Mesenteric fat pad (tissue), 1 donor: Measurements from ENCODE around the gene UMODL1. TPM values are rescaled to one million over a fixed set of nuclear protein-coding genes. Genes with fewer than 3 reads are reported as not detected.

Experiments
- DNase-seq: peaks from one replicate; pipeline ENCODE4 v3.0.0-alpha.2; 2020; ENCODE audit warnings: low spot score
- total RNA-seq: library from RNA; stranded (reverse); fragmentation: NEBNext Ultra II Directional; extraction: Animal tissue kit (Norgen Biotek cat#: 25700); gene quantifications from one replicate; pipeline ENCODE4 v1.2.1, GENCODE V29; 2021
- donor health status: DM: yes; HTN: yes; CAD: no.

UMODL1 gene
- total RNA-seq, 1 donor from 2014 or later, result not detected

DNA sequence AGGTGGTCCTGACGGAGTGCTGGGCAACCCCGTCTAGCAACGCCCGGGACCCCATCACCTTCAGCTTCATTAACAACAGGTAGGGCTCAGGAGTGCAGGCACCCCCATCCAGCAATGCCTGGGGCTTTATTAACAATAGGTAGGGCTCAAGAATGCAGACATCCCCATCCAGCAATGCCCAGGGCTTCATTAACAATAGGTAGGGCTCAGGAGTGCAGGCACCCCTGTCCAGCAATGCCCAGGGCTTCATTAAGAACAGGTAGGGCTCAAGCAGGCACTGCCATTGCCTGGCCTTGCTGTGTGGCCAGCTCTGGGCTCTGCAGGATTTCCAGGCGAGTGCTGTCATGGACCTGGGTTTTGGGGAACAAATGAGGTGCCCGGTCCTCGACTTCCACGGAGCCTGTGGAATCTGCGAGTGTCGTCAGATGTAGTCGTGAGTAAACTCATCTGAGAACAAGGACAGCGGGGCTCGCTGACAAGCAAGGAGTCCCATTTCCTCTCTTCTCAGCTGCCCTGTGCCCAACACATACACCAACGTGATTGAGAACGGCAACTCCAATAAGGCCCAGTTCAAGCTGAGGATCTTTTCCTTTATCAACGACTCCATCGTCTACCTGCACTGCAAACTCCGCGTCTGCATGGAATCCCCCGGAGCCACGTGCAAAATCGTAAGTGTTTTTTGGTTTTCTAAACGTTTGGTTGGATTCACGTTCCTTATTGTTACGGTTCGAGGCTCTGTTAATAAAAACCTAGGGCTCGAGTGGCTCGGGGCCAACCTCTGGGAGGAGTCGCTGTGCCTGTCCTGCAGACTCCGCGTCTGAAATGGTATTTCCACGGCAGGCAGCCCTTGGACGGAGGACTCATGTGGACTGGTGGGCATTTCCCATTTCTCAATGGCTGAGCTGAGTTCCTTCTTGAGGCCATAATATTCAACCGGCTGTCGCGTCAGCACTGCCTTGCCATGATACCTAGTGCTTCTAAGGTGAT lies 56.3 kb downstream of the UMODL1 start:
- no peak for DNase-seq

DNA sequence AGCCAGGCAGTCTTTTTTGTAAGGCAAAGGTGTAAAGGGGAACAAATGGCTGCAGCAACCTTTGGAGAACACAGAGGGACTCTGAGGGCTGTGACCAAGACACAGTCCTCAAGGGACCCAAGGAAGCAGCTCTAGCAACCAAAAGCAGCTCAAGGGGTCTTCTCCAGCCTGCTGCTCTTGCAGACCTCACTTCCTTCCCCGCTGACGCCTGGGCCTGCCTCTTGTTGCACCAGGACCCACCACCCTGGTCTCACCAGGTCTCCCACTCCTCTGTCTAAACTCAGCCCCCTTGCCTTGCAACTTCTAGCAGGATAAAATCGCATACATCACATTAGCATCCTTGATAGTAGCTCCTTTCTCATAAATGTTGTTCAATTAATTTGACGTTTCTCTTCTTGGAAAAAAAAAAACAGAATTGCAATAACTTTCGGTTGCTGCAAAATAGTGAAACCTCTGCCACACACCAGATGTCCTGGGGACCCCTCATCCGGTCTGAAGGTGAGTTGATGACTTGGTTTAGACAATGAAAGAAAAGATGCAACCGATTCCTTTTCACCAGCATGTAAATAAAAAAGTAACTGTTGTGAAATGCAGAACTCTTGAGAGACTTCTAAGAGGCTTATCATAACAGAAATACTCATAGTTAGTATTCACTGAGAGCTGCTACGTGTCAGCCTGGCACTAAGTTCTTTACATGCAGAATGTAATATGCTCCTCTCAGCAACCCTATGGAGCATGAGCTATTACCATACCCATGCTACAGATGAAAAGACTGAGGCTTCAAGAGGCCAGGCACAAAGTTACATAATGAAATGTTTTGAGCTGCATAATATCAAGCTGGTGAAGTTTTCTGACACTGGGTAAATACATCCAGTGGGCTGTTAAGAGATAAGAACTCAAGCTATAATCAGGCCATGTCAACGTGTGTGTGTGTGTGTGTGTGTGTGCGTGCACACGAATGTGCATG lies 58.5 kb downstream of the UMODL1 start:
- no peak for DNase-seq

- no peak for DNase-seq
Measured at GRCh38 chr21:42130441-42130840, 59.3 kb downstream of the UMODL1 start.

DNA sequence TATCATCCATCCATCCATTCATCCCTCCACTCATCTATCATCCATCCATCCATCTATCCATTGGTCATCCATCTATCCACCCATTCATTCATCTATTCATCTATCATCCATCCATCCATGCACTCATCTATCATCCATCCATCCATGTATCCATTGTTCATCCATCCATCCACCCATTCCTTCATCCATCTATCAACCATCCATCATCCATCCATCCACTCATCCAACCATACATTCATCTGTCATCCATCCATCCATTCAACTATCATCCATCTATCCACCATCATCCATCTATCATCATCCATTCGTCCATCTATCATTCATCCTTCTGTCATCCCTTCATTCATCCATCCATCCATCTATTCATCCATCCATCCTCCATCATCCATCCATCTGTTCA lies 61.1 kb downstream of the UMODL1 start:
- no peak for DNase-seq

GRCh38 chr21:42133131-42133530 lies 62.0 kb downstream of the UMODL1 start:
- no peak for DNase-seq

GRCh38 chr21:42135386-42136052 lies 64.4 kb downstream of the UMODL1 start:
- DNase-seq, result no peak

GRCh38 chr21:42137191-42137904 lies 66.2 kb downstream of the UMODL1 start:
- no peak for DNase-seq

DNA sequence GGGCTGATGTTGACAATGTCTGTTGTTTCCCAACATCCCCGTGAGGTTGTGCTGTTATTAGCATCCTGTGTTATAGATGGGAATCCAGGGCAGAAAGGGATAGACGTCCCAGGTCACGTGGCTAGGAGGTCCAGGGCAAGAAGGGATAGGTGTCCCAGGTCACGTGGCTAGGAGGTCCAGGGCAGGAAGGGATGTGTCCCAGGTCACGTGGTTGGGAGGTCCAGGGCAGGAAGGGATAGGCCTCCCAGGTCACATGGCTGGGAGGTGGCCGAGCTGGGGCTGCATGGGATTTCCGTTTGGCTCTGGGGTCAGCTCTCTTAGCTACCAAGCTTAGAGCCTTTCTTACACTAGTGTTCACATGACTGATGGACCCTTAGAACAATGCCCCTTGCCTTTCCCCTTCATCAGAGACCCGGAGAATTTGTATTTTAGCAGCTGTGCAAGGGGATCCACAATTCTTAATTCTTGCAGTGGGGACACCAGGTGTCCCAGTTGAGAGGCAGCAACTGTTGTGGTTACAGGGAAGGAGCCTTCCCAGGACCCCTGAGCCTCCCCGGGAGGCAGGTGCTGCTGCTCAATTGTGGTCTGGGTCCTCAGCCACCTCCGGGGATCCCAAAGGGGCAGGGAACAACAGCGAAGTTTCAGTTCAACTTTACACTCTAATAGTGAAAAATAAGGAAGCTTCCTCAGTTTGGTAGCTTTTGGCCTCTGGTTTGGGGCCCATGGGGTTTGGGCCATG lies 69.2 kb downstream of the UMODL1 start:
- no peak for DNase-seq

GRCh38 chr21:42141643-42142042 lies 70.5 kb downstream of the UMODL1 start:
- DNase-seq, result no peak

GRCh38 chr21:42142141-42142540 lies 71.0 kb downstream of the UMODL1 start:
- no peak for DNase-seq

DNA sequence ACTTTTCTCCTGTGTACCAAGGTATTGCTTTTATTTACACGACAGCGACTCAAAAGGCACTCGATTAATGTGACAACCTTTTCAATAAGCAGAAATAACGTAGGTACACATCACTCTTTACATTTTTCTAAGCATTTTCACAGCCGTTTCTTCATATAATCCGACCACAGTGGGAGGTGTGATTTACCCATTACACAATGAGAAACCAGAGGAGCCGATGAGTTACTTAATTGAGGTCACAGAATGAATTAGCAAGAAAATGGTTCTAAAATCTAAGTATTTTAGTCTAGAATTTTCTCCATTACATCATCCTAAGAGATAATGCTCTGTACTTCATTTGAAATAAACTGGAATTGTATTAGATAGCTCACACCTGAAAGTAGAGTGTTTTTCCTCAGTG lies 71.5 kb downstream of the UMODL1 start:
- DNase-seq, result no peak

- no peak for DNase-seq
Measured at GRCh38 chr21:42143111-42143510, 72.0 kb downstream of the UMODL1 start.

GRCh38 chr21:42144221-42144620 lies 73.1 kb downstream of the UMODL1 start:
- DNase-seq, result no peak

- no peak for DNase-seq
Measured at GRCh38 chr21:42144679-42145568, 73.8 kb downstream of the UMODL1 start.

DNA sequence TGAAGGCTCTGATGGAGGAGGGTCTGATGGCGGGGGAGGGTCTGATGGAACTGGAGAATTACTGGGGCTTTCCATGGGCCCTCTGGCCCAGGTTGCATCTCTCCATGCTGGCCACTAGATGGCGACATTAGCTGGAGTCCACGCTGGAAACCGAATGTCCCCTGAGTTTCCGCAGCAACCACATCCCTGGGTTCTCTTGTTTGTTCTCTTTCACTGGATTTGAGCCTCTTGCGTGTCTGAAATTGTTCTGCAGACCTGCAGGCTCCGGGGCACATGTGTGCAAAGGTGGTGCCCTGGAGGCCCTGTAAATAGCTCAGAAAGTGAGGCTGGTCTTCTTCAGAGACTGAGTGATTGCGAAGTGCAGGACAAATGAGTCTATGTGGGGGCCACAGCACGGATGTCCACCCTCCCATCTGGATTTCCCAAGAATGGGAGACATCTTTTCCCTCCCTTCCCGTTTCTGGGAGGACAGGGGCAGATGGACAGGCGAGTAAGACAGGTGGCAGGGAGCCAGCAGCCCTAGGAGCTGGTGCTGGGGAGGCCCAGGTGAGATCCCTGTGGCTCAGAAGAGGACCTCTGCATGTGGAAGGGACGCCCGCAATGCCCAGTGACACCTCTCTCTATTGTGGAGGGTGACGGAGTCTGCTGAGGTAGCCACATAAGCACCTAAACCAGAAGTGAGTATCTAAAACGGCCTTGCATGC lies 74.6 kb downstream of the UMODL1 start:
- DNase-seq, result peak; percentile 88

DNA sequence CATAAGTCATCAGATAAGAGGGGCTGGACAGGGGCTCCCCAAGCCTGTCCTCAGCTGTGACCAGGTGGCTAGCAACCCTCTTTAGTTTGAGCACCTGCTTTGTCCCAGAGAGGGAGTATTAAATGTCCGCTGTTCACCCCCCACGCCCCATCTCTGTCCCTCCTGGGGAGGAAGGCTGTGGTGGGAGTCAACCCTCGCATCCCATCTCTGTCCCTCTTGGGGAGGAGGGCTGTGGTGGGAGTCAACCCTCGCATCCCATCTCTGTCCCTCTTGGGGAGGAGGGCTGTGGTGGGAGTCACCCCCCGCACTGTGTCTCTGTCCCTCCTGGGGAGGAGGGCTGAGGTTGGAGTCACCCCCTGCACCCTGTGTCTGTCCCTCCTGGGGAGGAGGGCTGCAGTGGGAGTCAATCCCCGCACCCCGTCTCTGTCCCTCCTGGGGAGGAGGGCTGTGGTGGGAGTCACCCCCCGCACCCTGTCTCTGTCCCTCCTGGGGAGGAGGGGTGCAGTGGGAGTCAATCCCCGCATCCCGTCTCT lies 75.2 kb downstream of the UMODL1 start:
- peak; percentile 35 for DNase-seq

DNA sequence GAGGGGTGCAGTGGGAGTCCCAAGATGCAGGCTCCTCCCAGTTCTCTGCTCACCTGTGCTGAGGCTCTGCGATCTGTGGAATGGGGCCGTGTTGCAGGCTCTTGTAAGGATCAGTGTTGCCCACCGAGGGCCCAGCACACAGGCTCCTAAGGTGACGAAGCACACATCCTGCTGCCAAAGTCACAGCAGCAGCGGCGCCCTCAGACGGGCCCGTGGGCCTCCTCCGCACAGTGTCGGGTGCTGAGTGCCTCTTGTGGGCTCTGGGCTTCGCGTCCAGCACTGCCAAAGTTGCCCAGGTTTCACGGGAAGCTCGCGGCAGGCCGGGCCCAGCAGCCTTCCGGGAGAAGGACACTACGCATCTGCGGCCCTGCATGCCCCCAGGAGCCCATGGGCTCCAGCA lies 75.7 kb downstream of the UMODL1 start:
- DNase-seq, result peak; percentile 76
